ENCODE measurements around the gene CDKN1B.

Gene CDKN1B

DNA sequence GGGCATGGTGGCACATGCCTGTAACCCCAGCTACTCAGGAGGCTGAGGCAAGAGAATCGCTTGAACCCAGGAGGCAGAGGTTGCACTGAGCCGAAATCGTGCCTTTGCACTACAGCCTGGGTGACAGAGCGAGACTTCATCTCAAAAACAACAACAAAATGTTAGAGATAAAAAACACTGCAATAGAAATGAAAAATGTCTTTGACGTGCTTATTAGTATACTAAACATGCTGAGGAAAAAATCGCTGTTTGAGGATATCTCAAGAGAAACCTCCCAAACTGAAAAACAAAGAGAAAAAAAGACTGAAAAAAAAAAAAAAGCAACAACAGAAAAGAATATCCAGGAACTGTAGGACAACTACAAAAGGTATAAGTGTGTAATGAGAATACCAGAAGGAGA is 53.1 kb downstream of the CDKN1B start:
- no peak for DNase-seq

Measured in activated gamma-delta T cell treated with Interleukin-2 at 50 U/mL for 16 hours (primary cell).